ENCODE measurements around the gene LRRC4B.

LRRC4B gene

DNA sequence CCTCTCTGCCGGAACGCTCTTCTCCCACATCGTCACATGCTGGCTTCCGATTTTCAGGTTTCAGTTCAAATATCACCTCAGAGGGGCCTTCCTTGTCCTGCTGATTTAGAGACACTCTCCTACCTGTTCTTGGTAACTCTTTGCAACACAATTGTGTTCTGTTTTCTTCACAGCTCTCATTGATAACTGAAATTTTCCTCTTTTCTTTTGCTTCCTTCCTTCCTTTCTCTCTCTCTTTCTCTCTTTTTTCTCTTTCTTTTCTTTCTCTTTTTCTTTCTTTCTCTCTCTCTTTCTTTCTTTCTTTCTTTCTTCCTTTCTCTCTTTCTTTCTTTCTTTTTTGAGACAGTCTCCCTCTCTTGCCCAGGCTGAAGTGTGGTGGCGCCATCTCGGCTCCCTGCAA is 12.0 kb upstream of the LRRC4B start:
- TF ChIP-seq EP300 (IDR thresholded peaks at IDR 0.05; ENCODE audit: borderline replicate concordance) = no peak
- no peak for TF ChIP-seq EGR1 (IDR thresholded peaks at IDR 0.05)
- TF ChIP-seq YY1 (IDR thresholded peaks at IDR 0.05; ENCODE audit: low read depth) = no peak
- TF ChIP-seq FOXM1 (IDR thresholded peaks at IDR 0.05; ENCODE audit: borderline replicate concordance, low read depth) = no peak
- TF ChIP-seq, protein P1, sequence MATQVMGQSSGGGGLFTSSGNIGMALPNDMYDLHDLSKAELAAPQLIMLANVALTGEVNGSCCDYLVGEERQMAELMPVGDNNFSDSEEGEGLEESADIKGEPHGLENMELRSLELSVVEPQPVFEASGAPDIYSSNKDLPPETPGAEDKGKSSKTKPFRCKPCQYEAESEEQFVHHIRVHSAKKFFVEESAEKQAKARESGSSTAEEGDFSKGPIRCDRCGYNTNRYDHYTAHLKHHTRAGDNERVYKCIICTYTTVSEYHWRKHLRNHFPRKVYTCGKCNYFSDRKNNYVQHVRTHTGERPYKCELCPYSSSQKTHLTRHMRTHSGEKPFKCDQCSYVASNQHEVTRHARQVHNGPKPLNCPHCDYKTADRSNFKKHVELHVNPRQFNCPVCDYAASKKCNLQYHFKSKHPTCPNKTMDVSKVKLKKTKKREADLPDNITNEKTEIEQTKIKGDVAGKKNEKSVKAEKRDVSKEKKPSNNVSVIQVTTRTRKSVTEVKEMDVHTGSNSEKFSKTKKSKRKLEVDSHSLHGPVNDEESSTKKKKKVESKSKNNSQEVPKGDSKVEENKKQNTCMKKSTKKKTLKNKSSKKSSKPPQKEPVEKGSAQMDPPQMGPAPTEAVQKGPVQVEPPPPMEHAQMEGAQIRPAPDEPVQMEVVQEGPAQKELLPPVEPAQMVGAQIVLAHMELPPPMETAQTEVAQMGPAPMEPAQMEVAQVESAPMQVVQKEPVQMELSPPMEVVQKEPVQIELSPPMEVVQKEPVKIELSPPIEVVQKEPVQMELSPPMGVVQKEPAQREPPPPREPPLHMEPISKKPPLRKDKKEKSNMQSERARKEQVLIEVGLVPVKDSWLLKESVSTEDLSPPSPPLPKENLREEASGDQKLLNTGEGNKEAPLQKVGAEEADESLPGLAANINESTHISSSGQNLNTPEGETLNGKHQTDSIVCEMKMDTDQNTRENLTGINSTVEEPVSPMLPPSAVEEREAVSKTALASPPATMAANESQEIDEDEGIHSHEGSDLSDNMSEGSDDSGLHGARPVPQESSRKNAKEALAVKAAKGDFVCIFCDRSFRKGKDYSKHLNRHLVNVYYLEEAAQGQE (IDR thresholded peaks at IDR 0.05; ENCODE audit: low read depth) = no peak
- TF ChIP-seq NFIC (IDR thresholded peaks at IDR 0.05) = no peak
- TF ChIP-seq TEAD4 (IDR thresholded peaks at IDR 0.05) = no peak
- no peak for TF ChIP-seq CREB1 (IDR thresholded peaks at IDR 0.05; ENCODE audit: low read depth)
- no peak for TF ChIP-seq TCF12 (IDR thresholded peaks at IDR 0.05; ENCODE audit: low read depth)
- TF ChIP-seq ZBTB7A (IDR thresholded peaks at IDR 0.05; ENCODE audit: low read depth) = no peak
- TF ChIP-seq CEBPB (IDR thresholded peaks at IDR 0.05) = no peak
- TF ChIP-seq TAF1 (IDR thresholded peaks at IDR 0.05; ENCODE audit: low read depth) = no peak
- TF ChIP-seq, protein P2, sequence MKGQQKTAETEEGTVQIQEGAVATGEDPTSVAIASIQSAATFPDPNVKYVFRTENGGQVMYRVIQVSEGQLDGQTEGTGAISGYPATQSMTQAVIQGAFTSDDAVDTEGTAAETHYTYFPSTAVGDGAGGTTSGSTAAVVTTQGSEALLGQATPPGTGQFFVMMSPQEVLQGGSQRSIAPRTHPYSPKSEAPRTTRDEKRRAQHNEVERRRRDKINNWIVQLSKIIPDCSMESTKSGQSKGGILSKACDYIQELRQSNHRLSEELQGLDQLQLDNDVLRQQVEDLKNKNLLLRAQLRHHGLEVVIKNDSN (IDR thresholded peaks at IDR 0.05) = no peak
- TF ChIP-seq, protein P3, sequence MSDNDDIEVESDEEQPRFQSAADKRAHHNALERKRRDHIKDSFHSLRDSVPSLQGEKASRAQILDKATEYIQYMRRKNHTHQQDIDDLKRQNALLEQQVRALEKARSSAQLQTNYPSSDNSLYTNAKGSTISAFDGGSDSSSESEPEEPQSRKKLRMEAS (IDR thresholded peaks at IDR 0.05) = no peak
- TF ChIP-seq RAD21 (IDR thresholded peaks at IDR 0.05; ENCODE audit: low read depth) = no peak

DNA sequence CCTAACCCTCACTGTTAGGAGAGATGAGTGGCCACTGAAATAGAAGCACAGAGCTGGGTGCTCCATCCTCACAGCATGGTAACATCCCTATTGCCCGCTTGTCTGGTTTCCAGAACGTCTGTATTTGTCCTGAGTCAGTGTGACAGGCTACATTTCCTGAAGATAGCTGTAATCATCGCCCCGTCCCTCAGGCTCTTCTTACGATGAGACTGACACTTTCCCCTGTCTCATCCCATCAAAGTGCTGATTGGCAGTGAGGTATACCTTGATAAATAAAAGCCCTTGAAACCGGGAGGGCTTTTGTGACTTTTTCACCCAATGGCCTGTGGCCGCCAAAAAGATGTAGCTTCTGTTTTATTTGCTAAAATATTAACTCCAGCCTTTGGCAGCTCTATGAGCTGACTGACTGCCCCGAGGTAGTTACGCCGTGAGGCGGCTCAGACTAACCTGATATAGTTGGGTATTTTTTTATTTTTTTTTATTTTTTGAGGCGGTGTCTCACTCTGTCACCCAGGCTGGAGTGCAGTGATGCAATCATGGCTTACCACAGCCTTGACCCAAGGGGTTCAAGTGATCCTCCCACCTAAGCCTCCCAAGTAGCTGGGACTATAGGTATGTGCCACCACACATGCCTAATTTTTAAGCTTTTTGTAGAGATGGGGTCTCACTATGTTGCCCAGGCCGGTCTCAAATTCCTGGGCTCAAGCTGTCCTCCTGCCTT is 5.7 kb upstream of the LRRC4B start:
- TF ChIP-seq CEBPB (IDR thresholded peaks at IDR 0.05) = no peak
- no peak for TF ChIP-seq ZBTB7A (IDR thresholded peaks at IDR 0.05; ENCODE audit: low read depth)
- TF ChIP-seq CREB1 (IDR thresholded peaks at IDR 0.05; ENCODE audit: low read depth) = no peak
- TF ChIP-seq NFIC (IDR thresholded peaks at IDR 0.05) = no peak

DNA sequence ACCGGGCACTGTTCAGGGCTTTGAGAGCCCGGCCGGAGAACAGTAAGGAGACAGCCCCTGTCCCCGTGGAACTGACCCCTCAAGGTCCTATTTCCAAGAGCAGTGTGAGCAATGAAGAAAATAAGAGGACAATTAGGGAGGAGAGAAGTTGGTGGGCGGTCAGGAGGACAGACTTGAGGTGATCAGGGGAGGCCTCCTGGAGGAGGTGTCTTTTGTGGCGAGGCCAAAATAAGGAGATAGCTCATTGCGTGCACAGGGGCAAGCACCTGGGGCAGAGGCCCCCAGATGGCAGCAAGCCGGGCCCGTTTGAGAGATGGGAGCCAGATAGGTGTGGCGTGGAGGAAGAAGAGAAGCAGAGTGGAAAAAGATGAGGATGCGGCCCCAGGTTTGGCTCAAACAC is 2.8 kb upstream of the LRRC4B start:
- TF ChIP-seq EP300 (IDR thresholded peaks at IDR 0.05; ENCODE audit: borderline replicate concordance) (no peak), RAD21 (IDR thresholded peaks at IDR 0.05; ENCODE audit: low read depth) (no peak), EGR1 (IDR thresholded peaks at IDR 0.05) (no peak), TCF12 (IDR thresholded peaks at IDR 0.05; ENCODE audit: low read depth) (no peak), CREB1 (IDR thresholded peaks at IDR 0.05; ENCODE audit: low read depth) (no peak), CEBPB (IDR thresholded peaks at IDR 0.05) (no peak), TAF1 (IDR thresholded peaks at IDR 0.05; ENCODE audit: low read depth) (no peak), ZBTB7A (IDR thresholded peaks at IDR 0.05; ENCODE audit: low read depth) (no peak)
- TF ChIP-seq, protein P3 (IDR thresholded peaks at IDR 0.05) = no peak
- TF ChIP-seq, protein P2 (IDR thresholded peaks at IDR 0.05) = no peak

DNA sequence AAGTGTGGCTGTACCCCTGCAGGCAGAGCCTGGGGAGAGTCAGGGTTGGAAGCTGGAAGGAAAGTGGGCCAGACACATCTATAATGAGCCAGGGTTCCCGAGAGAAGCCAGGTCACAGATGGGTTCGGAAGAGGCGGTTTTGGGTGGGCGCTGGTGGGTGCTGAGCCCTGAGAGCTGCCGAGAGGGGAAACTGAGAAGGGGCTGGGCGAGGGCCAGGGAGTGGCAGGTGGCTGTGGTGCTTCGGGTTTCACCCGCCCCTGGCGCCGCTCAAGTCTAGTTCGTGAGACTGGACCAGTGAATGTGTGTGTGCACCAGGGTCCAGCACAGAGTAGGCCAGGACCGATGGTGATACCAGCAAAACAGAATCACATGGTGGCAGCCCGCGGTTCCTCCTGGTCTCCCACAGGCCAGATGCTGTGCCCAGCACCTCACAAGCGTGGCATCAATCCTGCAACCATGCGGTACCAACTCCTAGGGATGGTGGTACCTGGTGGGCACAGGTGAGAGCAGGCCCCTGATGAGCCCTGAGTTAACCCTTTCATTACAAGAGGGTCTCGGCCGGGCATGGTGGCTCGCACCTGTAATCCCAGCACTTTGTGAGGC is 1.8 kb upstream of the LRRC4B start:
- TF ChIP-seq TEAD4 (IDR thresholded peaks at IDR 0.05) (no peak), YY1 (IDR thresholded peaks at IDR 0.05; ENCODE audit: low read depth) (no peak), TAF1 (IDR thresholded peaks at IDR 0.05; ENCODE audit: low read depth) (no peak), RAD21 (IDR thresholded peaks at IDR 0.05; ENCODE audit: low read depth) (no peak), EGR1 (IDR thresholded peaks at IDR 0.05) (no peak), TCF12 (IDR thresholded peaks at IDR 0.05; ENCODE audit: low read depth) (no peak), EP300 (IDR thresholded peaks at IDR 0.05; ENCODE audit: borderline replicate concordance) (no peak), ZBTB7A (IDR thresholded peaks at IDR 0.05; ENCODE audit: low read depth) (no peak), NFIC (IDR thresholded peaks at IDR 0.05) (no peak), FOXM1 (IDR thresholded peaks at IDR 0.05; ENCODE audit: borderline replicate concordance, low read depth) (no peak), CEBPB (IDR thresholded peaks at IDR 0.05) (no peak)
- TF ChIP-seq, protein P3 (IDR thresholded peaks at IDR 0.05) = no peak
- TF ChIP-seq, protein P1 (IDR thresholded peaks at IDR 0.05; ENCODE audit: low read depth) = no peak
- TF ChIP-seq, protein P2 (IDR thresholded peaks at IDR 0.05) = no peak
